Measurements from ENCODE around the gene DMC1. TPM values are rescaled to one million over a fixed set of nuclear protein-coding genes. Genes with fewer than 3 reads are reported as not detected.

Gene DMC1
- total and polyA plus RNA-seq, 2 of the 13 experiments (the other 11 are each of a cell fraction or from before 2014, with no cell fraction given) = 0.82 TPM; not detected in 1

GRCh38 chr22:38506118-38506962 lies 63.6 kb downstream of the DMC1 start, which contains the start of gene DDX17:
DDX17 (minus strand) TSS chr22:38506311.
- Histone ChIP-seq H3K79me2 (ENCODE audit: insufficient read depth, low read length) (peaks cover 47% of the 10 kb centered on the region), H3K27ac (ENCODE audit: extremely low read length, insufficient read depth, low read length) (peak within 1 kb of the TSS; percentile 97), H3K9me3 (ENCODE audit: low read length) (no peaks in the 10 kb centered on the region), H3K4me1 (ENCODE audit: insufficient read depth, low read length) (peaks cover 63% of the 10 kb centered on the region), H3K9ac (ENCODE audit: insufficient read depth, low read depth, low read length) (peak within 1 kb of the TSS; percentile 99), H3K4me3 (replicated peaks in 1 of 3; ENCODE audit: insufficient read depth in 1 of 3, low read depth in 2 of 3, low read length in 3 of 3) (peak within 1 kb of the TSS; percentile 93 to 99 (median 96)), H3K36me3 (replicated peaks in 1 of 2; ENCODE audit: control insufficient read depth in 1 of 2, insufficient read depth in 2 of 2, low read length in 2 of 2) (peaks cover 8 to 12% of the 10 kb centered on the region in 2 experiments; a peak in 3 of 5 replicates), H4K20me1 (ENCODE audit: insufficient read depth, low read length) (peaks cover 35% of the 10 kb centered on the region), H2AFZ (ENCODE audit: low read length) (no peak within 1 kb of the TSS), H3K4me2 (ENCODE audit: low read depth, low read length) (peak within 1 kb of the TSS; percentile 93), H3K27me3 (ENCODE audit: control insufficient read depth in 1 of 2, insufficient read depth in 2 of 2, low read length in 2 of 2) (no peaks in the 10 kb centered on the region; a peak in 1 of 5 replicates)
- BruUV-seq (replicated peaks) = TSS peak; percentile 78
- FAIRE-seq (peak; percentile 91), ATAC-seq (peak; percentile 83), DNase-seq (ENCODE audit: low spot score) (peak; percentile 94)
- intact Hi-C loops (cut with micrococcal nuclease; ENCODE audit: unreplicated experiment) (loop anchor here (5.0 kb wide), 1 partner anchor 44 kb away; no protein-coding TSS in a partner anchor), in situ Hi-C loops (cut with HindIII; ENCODE audit: extremely low pct_ligation_motif_present, low pct_unique_long_range_greater_than_20kb) (no loop called here)
- WGBS (ENCODE audit: low lambda C conversion rate) = 76% methylated on average over 22 of the region's 83 CpGs
- CTCF ChIA-PET (ENCODE audit: low intra/inter-chr PET ratio, low total read pairs) = no interaction called here
- POLR2A ChIA-PET = no interaction called here
- no peak for TF ChIP-seq HCFC1 (IDR thresholded peaks at IDR 0.05; ENCODE audit: low read depth, low read length)
- no peak for TF ChIP-seq ZNF296 (CRISPR knock-in tag; conservative IDR thresholded peaks at IDR 0.05)
- TF ChIP-seq FIP1L1 (IDR thresholded peaks at IDR 0.05; ENCODE audit: borderline replicate concordance, insufficient read depth, low read depth, low read length) = no peak
- TF ChIP-seq IKZF4 (CRISPR knock-in tag; IDR thresholded peaks at IDR 0.05; ENCODE audit: borderline replicate concordance, low read depth, not compliant biosample characterization) = no peak
- no peak for TF ChIP-seq ZKSCAN8 (CRISPR knock-in tag; IDR thresholded peaks at IDR 0.05; ENCODE audit: borderline replicate concordance)
- peak; percentile 83 for TF ChIP-seq DRAP1 (CRISPR knock-in tag; IDR thresholded peaks at IDR 0.05)
- TF ChIP-seq MAZ (IDR thresholded peaks at IDR 0.05; ENCODE audit: borderline replicate concordance, low read depth, low read length) = no peak
- peak; percentile 3; the same call in 1 of the 2 replicates for TF ChIP-seq MAZ (CRISPR knock-in tag; IDR thresholded peaks at IDR 0.05; ENCODE audit: low read depth)
- no peak for TF ChIP-seq ZNF709 (CRISPR knock-in tag; IDR thresholded peaks at IDR 0.05)
- no peak for TF ChIP-seq SYNCRIP (IDR thresholded peaks at IDR 0.05; ENCODE audit: insufficient read depth, low read depth, low read length)
- no peak for TF ChIP-seq ZNF556 (CRISPR knock-in tag; IDR thresholded peaks at IDR 0.05; ENCODE audit: borderline replicate concordance)
- TF ChIP-seq ATF6 (CRISPR knock-in tag; conservative IDR thresholded peaks at IDR 0.05) = no peak
- no peak for TF ChIP-seq ATAD3A (CRISPR knock-in tag; IDR thresholded peaks at IDR 0.05)
- no peak for TF ChIP-seq AKAP8 (CRISPR knock-in tag; IDR thresholded peaks at IDR 0.05)
- no peak for TF ChIP-seq DPF2 (CRISPR knock-in tag; IDR thresholded peaks at IDR 0.05; ENCODE audit: borderline replicate concordance, low read depth)
- TF ChIP-seq ZNF616 (CRISPR knock-in tag; IDR thresholded peaks at IDR 0.05; ENCODE audit: low read depth) = no peak
- no peak for TF ChIP-seq TCF7L2 (IDR thresholded peaks at IDR 0.05; ENCODE audit: low read depth, low read length)
- no peak; the same call in 1 of the 2 replicates for TF ChIP-seq HDAC1 (CRISPR knock-in tag; IDR thresholded peaks at IDR 0.05)
- TF ChIP-seq ZNF446 (CRISPR knock-in tag; IDR thresholded peaks at IDR 0.05) = no peak
- TF ChIP-seq CCAR2 (optimal IDR thresholded peaks at IDR 0.05; ENCODE audit: low read depth, low read length) = peak; percentile 70
- 0 out of 2 replicates have a peak, but pooled peaks have one; percentile 47 for TF ChIP-seq MED13 (CRISPR knock-in tag; IDR thresholded peaks at IDR 0.05)
- TF ChIP-seq NBN (conservative IDR thresholded peaks at IDR 0.05) = no peak
- no peak for TF ChIP-seq RARG (CRISPR knock-in tag; IDR thresholded peaks at IDR 0.05; ENCODE audit: low read depth)
- peak; percentile 57 for TF ChIP-seq SPEN (CRISPR knock-in tag; IDR thresholded peaks at IDR 0.05; ENCODE audit: low read depth)
